SK-N-SH (cell line): ENCODE data around the gene UBAC2. TPM values are rescaled to one million over a fixed set of nuclear protein-coding genes. Genes with fewer than 3 reads are reported as not detected.
"Not testable (repeated sequence)": the region's sequence is repeated elsewhere in the genome, so short reads cannot be mapped to it uniquely, and the experiment has no call there.

Experiments used
- CTCF ChIA-PET: fragments of 300-600, 350-600 bp; formaldehyde crosslinking; extraction: SDS; loops from one replicate; lab custom pipeline; 2021; lab: Yijun Ruan, JAX
- POLR2A ChIA-PET: fragments of 350-600 bp; sonication (Branson Sonifier 250); formaldehyde crosslinking; extraction: SDS; loops from one replicate; lab custom pipeline; 2020; ENCODE audit warnings: antibody characterized with exemption, inconsistent platforms; lab: Yijun Ruan, JAX
- DNase-seq: peaks from one replicate; pipeline ENCODE4 v3.0.0; 2012
- H2AFZ ChIP-seq: fragments of 200-600 bp; sonication (generic); 2 replicates; pipeline ENCODE4 v1.8.1; 2016; ENCODE audit warnings: antibody characterized with exemption, mild to moderate bottlenecking, low read depth
- H3F3A ChIP-seq: fragments of 200-600 bp; sonication (generic); replicated peaks from 2 replicates; pipeline ENCODE3; 2016; ENCODE audit warnings: antibody characterized with exemption, mild to moderate bottlenecking; ENCODE audit not compliant: insufficient read depth
- H3K27ac ChIP-seq, 2 experiments: fragments of 200-500 bp in 1 of 2; fragments of 200-600 bp in 1 of 2; sonication (Bioruptor generic) in 1 of 2; sonication (generic), shearing (Covaris generic) in 1 of 2; 2 replicates each; pipeline versions ENCODE4 v1.5.1 to v1.6.1; 2014 to 2016; ENCODE audit warnings: low read depth in 2 of 2, inconsistent platforms in 1 of 2, low read length in 1 of 2, mild to moderate bottlenecking in 1 of 2, mixed read lengths in 1 of 2
- H3K27me3 ChIP-seq: fragments of 200-600 bp; sonication (generic), shearing (Covaris generic); 2 replicates; pipeline ENCODE4 v1.6.1; 2016; ENCODE audit warnings: mixed run types; ENCODE audit not compliant: insufficient read depth
- H3K36me3 ChIP-seq, 2 experiments: fragments of 200-500 bp in 1 of 2; fragments of 200-600 bp in 1 of 2; sonication (Bioruptor generic) in 1 of 2; sonication (generic) in 1 of 2; replicated peaks in 1 of 2; 2 replicates each; pipeline versions ENCODE3 to v1.5.1; 2014 to 2016; ENCODE audit warnings: low read length in 1 of 2, mild to moderate bottlenecking in 1 of 2; ENCODE audit not compliant: insufficient read depth in 2 of 2, control insufficient read depth in 1 of 2
- H3K4me1 ChIP-seq, 2 experiments: fragments of 200-500 bp in 1 of 2; fragments of 200-600 bp in 1 of 2; sonication (Bioruptor generic) in 1 of 2; sonication (generic), shearing (Covaris generic) in 1 of 2; 2 replicates each; pipeline versions ENCODE4 v1.5.1 to v1.6.1; 2014 to 2016; ENCODE audit warnings: low read depth in 1 of 2, low read length in 1 of 2, mixed run types in 1 of 2; ENCODE audit not compliant: insufficient read depth in 2 of 2, control insufficient read depth in 1 of 2
- H3K4me2 ChIP-seq: fragments of 200-600 bp; sonication (generic), shearing (Covaris generic); 2 replicates; pipeline ENCODE4 v1.6.1; 2017; ENCODE audit warnings: mixed run types
- H3K4me3 ChIP-seq, 2 experiments: fragments of 200-500 bp in 1 of 2; fragments of 200-600 bp in 1 of 2; sonication (Bioruptor generic) in 1 of 2; sonication (generic), shearing (Covaris generic) in 1 of 2; 2 replicates each; pipeline versions ENCODE4 v1.5.1 to v1.8.1; 2014 to 2016; ENCODE audit warnings: low read depth in 2 of 2, inconsistent platforms in 1 of 2, low read length in 1 of 2, mild to moderate bottlenecking in 1 of 2, mixed read lengths in 1 of 2, moderate library complexity in 1 of 2
- H3K79me2 ChIP-seq: fragments of 200-600 bp; sonication (generic); 2 replicates; pipeline ENCODE4 v1.8.1; 2017; ENCODE audit warnings: mild to moderate bottlenecking; ENCODE audit not compliant: insufficient read depth
- H3K9ac ChIP-seq: fragments of 200-600 bp; sonication (generic); 2 replicates; pipeline ENCODE4 v1.6.1; 2017; ENCODE audit warnings: mixed run types
- H3K9me2 ChIP-seq: fragments of 200-600 bp; sonication (generic); 2 replicates; pipeline ENCODE4 v1.6.1; 2017; ENCODE audit warnings: mixed run types
- H3K9me3 ChIP-seq: fragments of 200-600 bp; sonication (generic); 2 replicates; pipeline ENCODE4 v1.6.1; 2017; ENCODE audit warnings: mixed run types, mild to moderate bottlenecking, moderate library complexity
- H4K20me1 ChIP-seq: fragments of 200-600 bp; sonication (generic); 2 replicates; pipeline ENCODE4 v1.6.1; 2017; ENCODE audit warnings: mild to moderate bottlenecking, mixed run types; ENCODE audit not compliant: insufficient read depth
- CTCF ChIP-seq: fragments of 200-600 bp; sonication (generic); IDR thresholded peaks from 2 replicates; pipeline ENCODE4 v1.6.1; 2017; ENCODE audit warnings: antibody characterized with exemption, mild to moderate bottlenecking, moderate library complexity
- ELF1 ChIP-seq: IDR thresholded peaks from 2 replicates; pipeline ENCODE4 v1.4.0; 2012
- EP300 ChIP-seq, 2 experiments: IDR thresholded peaks; 2 replicates each; pipeline versions ENCODE4 v1.4.0 to v1.6.1; 2012; ENCODE audit warnings: borderline replicate concordance in 1 of 2, low read depth in 1 of 2, low read length in 1 of 2
- FOSL2 ChIP-seq: IDR thresholded peaks from 2 replicates; pipeline ENCODE4 v1.4.0; 2012; ENCODE audit warnings: low read depth, mild to moderate bottlenecking, moderate library complexity, borderline replicate concordance
- FOXM1 ChIP-seq: IDR thresholded peaks from 2 replicates; pipeline ENCODE4 v1.4.0; 2012; ENCODE audit warnings: low read depth, mild to moderate bottlenecking
- MEF2A ChIP-seq: IDR thresholded peaks from 2 replicates; pipeline ENCODE4 v1.4.0; 2012; ENCODE audit warnings: low read depth, borderline replicate concordance
- NFIC ChIP-seq: IDR thresholded peaks from 2 replicates; pipeline ENCODE4 v1.4.0; 2012; ENCODE audit warnings: borderline replicate concordance
- SIN3A ChIP-seq: IDR thresholded peaks from 2 replicates; pipeline ENCODE4 v1.6.1; 2012; ENCODE audit warnings: low read depth, mild to moderate bottlenecking, low read length, moderate library complexity, borderline replicate concordance
- TCF12 ChIP-seq: IDR thresholded peaks from 2 replicates; pipeline ENCODE4 v1.4.0; 2012
- TEAD4 ChIP-seq: IDR thresholded peaks from 2 replicates; pipeline ENCODE4 v1.4.0; 2012; ENCODE audit warnings: mild to moderate bottlenecking, borderline replicate concordance; ENCODE audit not compliant: insufficient read depth
- USF1 ChIP-seq: IDR thresholded peaks from 2 replicates; pipeline ENCODE4 v1.4.0; 2012; ENCODE audit warnings: low read depth, borderline replicate concordance
- USF2 ChIP-seq: fragments of 150-350 bp; IDR thresholded peaks from 2 replicates; pipeline ENCODE4 v1.6.1; 2017; ENCODE audit warnings: antibody characterized with exemption, low read length, low read depth, borderline replicate concordance
- YY1 ChIP-seq: IDR thresholded peaks from 2 replicates; pipeline ENCODE4 v1.4.0; 2012; ENCODE audit warnings: low read depth, mild to moderate bottlenecking
- WGBS: methylation state at CpG from one replicate; pipeline ENCODE4 v1.1.6; 2017; ENCODE audit warnings: low lambda C conversion rate; 5-methylcytosine and 5-hydroxymethylcytosine counted together
- polyA plus RNA-seq, 3 experiments: library from polyadenylated mRNA; depleted of rRNA; stranded (reverse); fragments of >200 nt; gene quantifications; 2 replicates each; pipeline ENCODE4 v1.2.3, GENCODE V29; 2012

UBAC2 gene
- polyA plus RNA-seq, 1 of the 3 experiments (the other 2 are of a cell fraction): 79.0 TPM

DNA sequence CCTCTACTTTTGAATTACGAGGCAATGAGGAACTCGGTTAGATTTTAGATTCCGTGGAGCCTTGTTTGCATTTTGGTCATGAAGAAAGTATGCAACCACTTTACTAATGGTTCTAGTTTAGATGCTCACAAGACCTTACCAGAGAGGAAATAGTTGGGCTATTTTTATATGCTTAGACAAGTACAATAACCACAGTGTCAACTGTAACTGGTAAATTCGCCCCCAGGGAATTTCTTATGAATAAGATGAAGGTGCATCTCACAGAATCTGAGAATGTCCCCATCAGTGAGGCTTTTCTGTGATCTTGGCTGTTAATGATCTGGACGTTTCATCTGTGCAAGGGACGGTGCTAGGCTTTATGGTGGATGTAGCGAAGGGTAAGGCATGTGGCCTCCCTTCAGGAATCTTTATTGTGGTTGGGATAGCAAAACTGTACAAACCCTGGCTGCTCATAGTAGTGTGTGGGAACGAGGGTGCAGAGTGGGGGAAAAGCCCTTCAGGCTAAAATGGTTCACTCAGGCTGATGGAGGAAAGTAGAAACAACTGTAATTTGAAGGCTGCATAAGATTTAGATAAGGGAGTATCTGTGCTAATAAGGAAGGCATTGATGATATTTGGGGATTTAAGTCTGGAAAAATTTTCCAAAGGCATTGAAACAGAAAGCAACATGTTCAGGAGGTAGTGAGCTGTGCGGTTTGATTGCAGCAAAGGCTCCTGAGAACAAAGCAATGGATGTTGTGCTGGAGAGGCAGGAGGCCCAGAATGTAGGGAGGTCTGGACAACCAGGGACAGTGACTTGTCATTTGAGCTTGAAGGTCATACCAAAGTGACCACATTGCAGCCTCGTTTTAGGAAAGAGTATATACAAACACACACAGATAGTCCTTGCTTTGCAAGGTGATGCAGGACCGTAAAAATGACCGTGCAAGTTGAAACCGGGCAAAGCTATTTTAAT lies 28.4 kb downstream of the UBAC2 start:
- peak overlapping the region; percentile 66 for H3K4me2 ChIP-seq
- no peaks in the 10 kb centered on the region; the same call in 1 of the 2 replicates for H4K20me1 ChIP-seq
- no peaks in the 10 kb centered on the region for H3K36me3 ChIP-seq
- peak overlapping the region; percentile 60 to 71 for H3K27ac ChIP-seq
- H3K79me2 ChIP-seq: peaks cover 76% of the 10 kb centered on the region
- H3K9me3 ChIP-seq: no peaks in the 10 kb centered on the region
- peak; percentile 41 for DNase-seq
- POLR2A ChIA-PET: no interaction called here
- no peak overlapping the region for H2AFZ ChIP-seq
- H3K9me2 ChIP-seq: no peaks in the 10 kb centered on the region
- peaks cover 8 to 12% of the 10 kb centered on the region in 2 experiments; a peak in 3 of 4 replicates for H3K4me1 ChIP-seq
- peaks cover 17% of the 10 kb centered on the region for H3F3A ChIP-seq
- H3K27me3 ChIP-seq: no peaks in the 10 kb centered on the region
- peak overlapping the region; percentile 7; the same call in 1 of the 2 replicates for H3K9ac ChIP-seq
- CTCF ChIA-PET: interaction anchor here (1.1 kb wide), 1 partner anchor 207 kb away, joined by 4 read pairs; no protein-coding TSS in a partner anchor
- H3K4me3 ChIP-seq: peak overlapping the region in 1 of 2 experiments; percentile 34; a peak in 1 of 4 replicates
- TF ChIP-seq NFIC: no peak
- TF ChIP-seq FOSL2: peak; percentile 53; the same call in 1 of the 2 replicates
- 0 out of 2 replicates have a peak, but pooled peaks have one; percentile 63 for TF ChIP-seq MEF2A
- 0 out of 2 replicates have a peak, but pooled peaks have one; percentile 23 for TF ChIP-seq TCF12
- TF ChIP-seq, all 33 proteins: peak for 3
- WGBS: 66% methylated on average over 13 of the region's 13 CpGs

DNA sequence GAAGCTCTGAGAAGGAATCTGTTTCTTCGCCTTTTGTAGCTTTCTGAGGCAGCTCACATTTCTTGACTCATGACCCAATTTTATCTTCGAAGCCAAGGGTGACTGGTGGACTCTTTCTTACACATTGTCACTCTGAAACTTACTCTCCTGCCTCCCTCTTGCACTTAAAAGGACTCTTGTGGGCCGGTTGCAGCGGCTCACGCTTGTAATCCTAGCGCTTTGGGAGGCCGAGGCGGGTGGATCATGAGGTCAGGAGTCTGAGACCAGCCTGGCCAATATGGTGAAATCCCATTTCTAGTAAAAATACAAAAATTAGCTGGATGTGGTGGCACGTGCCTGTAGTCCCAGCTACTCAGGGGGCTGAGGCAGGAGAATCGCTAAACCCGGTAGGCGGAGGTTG lies 29.9 kb downstream of the UBAC2 start:
- POLR2A ChIA-PET: interaction anchor here (0.8 kb wide), 1 partner anchor 30 kb away, joined by 3 read pairs; the partner anchor contains the start of gene UBAC2
- not testable (repeated sequence) for DNase-seq, H3K36me3 ChIP-seq, H2AFZ ChIP-seq, H3K4me3 ChIP-seq, H4K20me1 ChIP-seq, H3K9me2 ChIP-seq, H3K9me3 ChIP-seq, H3K9ac ChIP-seq, H3K27me3 ChIP-seq, H3K27ac ChIP-seq, H3K4me2 ChIP-seq
- 98% methylated on average over 12 of the region's 12 CpGs for WGBS
- Histone ChIP-seq H3K79me2 (peaks cover 71% of the 10 kb centered on the region), H3K4me1 (peaks cover 8 to 12% of the 10 kb centered on the region in 2 experiments; a peak in 3 of 4 replicates), H3F3A (peaks cover 14% of the 10 kb centered on the region)
- CTCF ChIA-PET: interaction anchor here (1.4 to 1.6 kb wide), 2 partner anchors 36 to 54 kb away, joined by 5 read pairs; no protein-coding TSS in a partner anchor

DNA sequence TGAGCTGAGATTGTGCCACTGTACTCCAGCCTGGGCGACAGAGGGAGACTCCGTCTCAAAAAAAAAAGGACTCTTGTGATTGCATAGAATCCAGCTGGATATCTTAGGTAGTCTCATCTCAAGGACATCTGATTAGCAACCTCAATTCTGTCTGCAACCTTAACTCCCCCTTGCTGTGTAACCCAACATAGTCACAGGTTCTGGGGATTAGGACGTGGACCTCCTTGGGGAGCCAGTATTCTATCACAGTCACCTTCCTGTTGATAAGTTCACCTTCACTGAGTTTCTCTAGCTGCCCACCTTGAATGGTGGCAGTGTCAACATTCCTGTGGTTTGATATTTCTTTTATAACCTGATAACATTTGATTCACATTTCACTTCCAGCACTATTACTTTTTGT lies 30.3 kb downstream of the UBAC2 start:
- no peak for DNase-seq
- H3K4me2 ChIP-seq: no peak overlapping the region
- no peaks in the 10 kb centered on the region for H3K9me3 ChIP-seq
- no peak overlapping the region for H3K4me3 ChIP-seq
- H3K9ac ChIP-seq: no peak overlapping the region
- H3K27me3 ChIP-seq: no peaks in the 10 kb centered on the region
- no peaks in the 10 kb centered on the region for H3K36me3 ChIP-seq
- ChIA-PET CTCF (interaction anchor here (1.3 to 1.6 kb wide), 3 partner anchors 35 to 54 kb away, joined by 4 to 5 read pairs (median 5); no protein-coding TSS in a partner anchor), POLR2A (no interaction called here)
- H3F3A ChIP-seq: peaks cover 14% of the 10 kb centered on the region
- no peak overlapping the region for H3K27ac ChIP-seq
- no peaks in the 10 kb centered on the region for H3K9me2 ChIP-seq
- no peaks in the 10 kb centered on the region; the same call in 1 of the 2 replicates for H4K20me1 ChIP-seq
- WGBS: 93% methylated on average over 3 of the region's 3 CpGs
- H3K4me1 ChIP-seq: peaks cover 8 to 12% of the 10 kb centered on the region in 2 experiments; a peak in 3 of 4 replicates
- no peak overlapping the region for H2AFZ ChIP-seq
- no peak for TF ChIP-seq ELF1
- TF ChIP-seq USF2: no peak
- TF ChIP-seq FOSL2: no peak
- TF ChIP-seq SIN3A: no peak
- no peak for TF ChIP-seq USF1
- TF ChIP-seq TEAD4: no peak
- TF ChIP-seq YY1: no peak
- TF ChIP-seq CTCF: no peak
- TF ChIP-seq MEF2A: no peak
- no peak for TF ChIP-seq EP300 (IDR thresholded peaks at IDR 0.05; ENCODE audit: borderline replicate concordance in 1 of 2, low read depth in 1 of 2, low read length in 1 of 2)
- no peak for TF ChIP-seq FOXM1
- no peak for TF ChIP-seq TCF12
- peaks cover 67% of the 10 kb centered on the region for H3K79me2 ChIP-seq
